ENCODE results near the gene SLC25A51. TPM values are rescaled to one million over a fixed set of nuclear protein-coding genes. Genes with fewer than 3 reads are reported as not detected.

The SLC25A51 gene
- total and polyA plus RNA-seq, 2 experiments from 2014 or later: 10.4 to 29.2 TPM

DNA sequence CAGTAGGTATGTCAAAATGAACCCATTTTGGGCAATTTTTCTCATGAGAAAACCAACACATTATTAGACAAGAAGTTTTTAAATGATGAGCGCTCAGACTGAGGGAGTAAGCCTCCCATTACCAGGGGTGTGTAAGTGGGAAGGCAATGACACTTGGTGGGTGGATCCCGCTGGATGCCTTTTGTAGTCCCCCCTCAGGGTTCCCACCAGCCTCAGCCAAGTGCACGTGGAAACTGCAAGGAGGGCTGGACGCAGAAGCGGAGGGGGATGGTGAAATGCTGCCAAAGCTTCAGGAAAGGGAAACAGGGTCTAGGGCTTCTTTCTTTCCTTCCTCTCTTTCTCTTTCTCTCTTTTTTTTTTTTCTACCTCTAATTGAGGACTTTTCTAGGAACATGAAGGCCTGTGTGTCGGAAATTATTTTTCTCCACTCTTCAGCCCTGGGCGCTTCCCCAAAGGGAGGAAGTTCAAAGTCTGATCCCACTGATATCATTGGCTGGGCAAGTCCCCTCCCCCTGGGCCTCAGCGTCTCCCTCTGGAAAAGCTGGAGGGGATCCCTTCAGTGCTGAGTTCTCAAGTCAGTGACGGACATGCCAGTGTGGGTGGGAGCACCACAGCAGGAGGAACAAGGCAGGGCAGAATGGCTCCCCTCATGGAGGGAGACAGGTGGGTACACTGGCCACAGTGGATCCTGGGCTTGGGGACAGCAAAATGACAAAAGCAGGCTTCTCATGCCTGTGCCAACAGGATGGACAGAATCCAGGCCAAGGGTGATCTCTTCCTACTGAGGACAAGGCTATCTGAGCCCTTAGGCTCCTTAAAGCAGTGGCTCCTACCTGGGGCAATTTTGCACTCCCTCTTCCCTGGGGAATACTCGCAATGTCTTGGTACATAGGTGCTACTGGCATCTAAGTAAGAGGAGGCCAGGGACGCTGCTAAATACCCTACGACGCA lies 23.9 kb upstream of the SLC25A51 start:
- no peaks in the 10 kb centered on the region for H3K36me3 ChIP-seq (replicated peaks; ENCODE audit: insufficient read depth, low read depth)
- H3K4me2 ChIP-seq: no peak overlapping the region
- 84% methylated on average over 13 of the region's 13 CpGs for WGBS (ENCODE audit: low lambda C conversion rate, missing lambda C conversion rate)
- H3K27ac ChIP-seq: no peak overlapping the region
- no peaks in the 10 kb centered on the region for H3K9me3 ChIP-seq (ENCODE audit: low read depth)
- peaks cover under 1% of the 10 kb centered on the region for H3K4me1 ChIP-seq (ENCODE audit: insufficient read depth)
- no peaks in the 10 kb centered on the region for H3K9me2 ChIP-seq (replicated peaks; ENCODE audit: insufficient read depth)
- no peaks in the 10 kb centered on the region for H3K27me3 ChIP-seq
- no peak overlapping the region for H3K4me3 ChIP-seq
- TF ChIP-seq EZH2 (IDR thresholded peaks at IDR 0.05; ENCODE audit: borderline replicate concordance): no peak
- TF ChIP-seq, protein P1, sequence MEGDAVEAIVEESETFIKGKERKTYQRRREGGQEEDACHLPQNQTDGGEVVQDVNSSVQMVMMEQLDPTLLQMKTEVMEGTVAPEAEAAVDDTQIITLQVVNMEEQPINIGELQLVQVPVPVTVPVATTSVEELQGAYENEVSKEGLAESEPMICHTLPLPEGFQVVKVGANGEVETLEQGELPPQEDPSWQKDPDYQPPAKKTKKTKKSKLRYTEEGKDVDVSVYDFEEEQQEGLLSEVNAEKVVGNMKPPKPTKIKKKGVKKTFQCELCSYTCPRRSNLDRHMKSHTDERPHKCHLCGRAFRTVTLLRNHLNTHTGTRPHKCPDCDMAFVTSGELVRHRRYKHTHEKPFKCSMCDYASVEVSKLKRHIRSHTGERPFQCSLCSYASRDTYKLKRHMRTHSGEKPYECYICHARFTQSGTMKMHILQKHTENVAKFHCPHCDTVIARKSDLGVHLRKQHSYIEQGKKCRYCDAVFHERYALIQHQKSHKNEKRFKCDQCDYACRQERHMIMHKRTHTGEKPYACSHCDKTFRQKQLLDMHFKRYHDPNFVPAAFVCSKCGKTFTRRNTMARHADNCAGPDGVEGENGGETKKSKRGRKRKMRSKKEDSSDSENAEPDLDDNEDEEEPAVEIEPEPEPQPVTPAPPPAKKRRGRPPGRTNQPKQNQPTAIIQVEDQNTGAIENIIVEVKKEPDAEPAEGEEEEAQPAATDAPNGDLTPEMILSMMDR (IDR thresholded peaks at IDR 0.05; ENCODE audit: poor library complexity): no peak
- TF ChIP-seq EZH2phosphoT487 (IDR thresholded peaks at IDR 0.05; ENCODE audit: low read depth, severe bottlenecking, unreplicated experiment): no peak
- H3K79me2 ChIP-seq: peaks cover 21% of the 10 kb centered on the region
- DNase-seq (ENCODE audit: low spot score): no peak
- H2AFZ ChIP-seq: no peak overlapping the region
- no peaks in the 10 kb centered on the region for H4K20me1 ChIP-seq (ENCODE audit: insufficient read depth, poor library complexity, severe bottlenecking)

DNA sequence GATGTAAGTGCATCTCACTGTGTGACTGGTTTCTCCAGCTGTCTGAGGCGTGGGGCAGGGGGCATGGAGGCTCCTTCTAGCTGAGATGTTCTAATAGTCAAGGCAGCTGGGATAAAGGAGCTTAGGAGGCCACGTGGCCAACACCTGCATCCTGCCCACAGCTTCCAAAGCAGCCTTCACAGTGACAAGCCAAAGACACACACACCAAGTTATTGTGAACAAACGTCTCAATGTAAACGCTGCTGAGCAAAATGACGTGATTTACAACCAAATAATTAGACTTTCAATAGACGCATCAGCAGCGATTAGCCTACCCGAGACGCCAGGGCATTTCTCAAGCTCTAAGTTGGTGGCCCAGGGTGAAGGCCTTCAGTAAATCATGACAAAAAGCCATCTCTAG lies 23.2 kb upstream of the SLC25A51 start:
- Histone ChIP-seq H3K4me2 (no peak overlapping the region), H3K4me1 (ENCODE audit: insufficient read depth) (peaks cover 2% of the 10 kb centered on the region), H3K27me3 (no peaks in the 10 kb centered on the region), H2AFZ (no peak overlapping the region), H3K27ac (no peak overlapping the region), H4K20me1 (ENCODE audit: insufficient read depth, poor library complexity, severe bottlenecking) (no peaks in the 10 kb centered on the region), H3K79me2 (peaks cover 21% of the 10 kb centered on the region), H3K4me3 (no peak overlapping the region), H3K9me2 (replicated peaks; ENCODE audit: insufficient read depth) (no peaks in the 10 kb centered on the region), H3K36me3 (replicated peaks; ENCODE audit: insufficient read depth, low read depth) (no peaks in the 10 kb centered on the region), H3K9me3 (ENCODE audit: low read depth) (no peaks in the 10 kb centered on the region)
- no peak for TF ChIP-seq EZH2phosphoT487 (IDR thresholded peaks at IDR 0.05; ENCODE audit: low read depth, severe bottlenecking, unreplicated experiment)
- no peak for TF ChIP-seq EZH2 (IDR thresholded peaks at IDR 0.05; ENCODE audit: borderline replicate concordance)
- TF ChIP-seq, protein P1 (IDR thresholded peaks at IDR 0.05; ENCODE audit: poor library complexity): no peak
- no peak for DNase-seq (ENCODE audit: low spot score)
- WGBS (ENCODE audit: low lambda C conversion rate, missing lambda C conversion rate): 77% methylated on average over 9 of the region's 9 CpGs

DNA sequence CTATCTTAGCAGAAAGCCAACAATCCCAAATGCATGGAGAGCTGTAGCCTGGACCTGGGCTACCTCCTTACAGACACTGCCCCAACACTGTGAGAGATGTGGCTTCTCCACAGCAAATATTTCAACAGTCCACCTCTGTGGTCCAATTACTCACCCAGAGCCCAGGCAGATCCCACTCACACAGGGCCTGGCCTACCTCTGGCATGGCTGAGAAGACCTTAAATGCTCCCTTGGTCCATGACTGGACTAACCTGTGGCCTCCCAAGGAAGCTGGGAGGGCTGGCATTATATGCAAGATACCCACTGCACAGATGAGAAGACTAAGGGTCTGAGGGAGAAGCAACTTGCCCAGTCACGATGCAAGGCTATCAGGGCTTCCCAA lies 22.8 kb upstream of the SLC25A51 start:
- no peaks in the 10 kb centered on the region for H4K20me1 ChIP-seq (ENCODE audit: insufficient read depth, poor library complexity, severe bottlenecking)
- WGBS (ENCODE audit: low lambda C conversion rate, missing lambda C conversion rate): 94% methylated on average over 1 of the region's 1 CpG
- DNase-seq (ENCODE audit: low spot score): no peak
- no peaks in the 10 kb centered on the region for H3K36me3 ChIP-seq (replicated peaks; ENCODE audit: insufficient read depth, low read depth)
- no peak overlapping the region for H3K27ac ChIP-seq
- no peaks in the 10 kb centered on the region for H3K27me3 ChIP-seq
- H2AFZ ChIP-seq: no peak overlapping the region
- no peak overlapping the region for H3K4me3 ChIP-seq
- H3K4me2 ChIP-seq: no peak overlapping the region
- H3K4me1 ChIP-seq (ENCODE audit: insufficient read depth): peaks cover 2% of the 10 kb centered on the region
- no peaks in the 10 kb centered on the region for H3K9me2 ChIP-seq (replicated peaks; ENCODE audit: insufficient read depth)
- H3K79me2 ChIP-seq: peaks cover 21% of the 10 kb centered on the region
- H3K9me3 ChIP-seq (ENCODE audit: low read depth): no peaks in the 10 kb centered on the region
- no peak for TF ChIP-seq EZH2phosphoT487 (IDR thresholded peaks at IDR 0.05; ENCODE audit: low read depth, severe bottlenecking, unreplicated experiment)
- TF ChIP-seq, protein P1 (IDR thresholded peaks at IDR 0.05; ENCODE audit: poor library complexity): no peak
- TF ChIP-seq EZH2 (IDR thresholded peaks at IDR 0.05; ENCODE audit: borderline replicate concordance): no peak
